ENCODE results near the gene NDUFB11.

DNA sequence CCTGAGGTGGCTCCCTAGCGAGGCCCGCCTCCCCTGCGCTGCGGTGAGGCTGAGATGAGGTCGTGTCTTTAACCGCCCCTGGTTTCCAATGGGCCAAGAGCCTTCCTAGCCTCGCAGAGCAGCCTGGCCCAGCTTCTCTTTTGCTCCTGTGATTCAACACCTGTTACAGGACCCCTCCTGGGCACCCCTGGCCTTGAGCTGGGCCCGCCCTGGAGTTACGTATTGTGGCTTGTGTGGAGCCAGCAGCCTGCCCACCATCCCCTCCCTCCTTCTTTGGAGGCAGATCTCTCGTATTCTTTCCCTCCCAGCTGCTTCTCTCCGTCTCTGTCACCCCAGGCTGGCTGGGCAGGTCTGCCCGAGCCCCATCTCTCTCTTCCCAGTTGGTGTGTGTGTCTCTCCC, 29.9 kb upstream of the NDUFB11 start:
- TF ChIP-seq, protein P1, sequence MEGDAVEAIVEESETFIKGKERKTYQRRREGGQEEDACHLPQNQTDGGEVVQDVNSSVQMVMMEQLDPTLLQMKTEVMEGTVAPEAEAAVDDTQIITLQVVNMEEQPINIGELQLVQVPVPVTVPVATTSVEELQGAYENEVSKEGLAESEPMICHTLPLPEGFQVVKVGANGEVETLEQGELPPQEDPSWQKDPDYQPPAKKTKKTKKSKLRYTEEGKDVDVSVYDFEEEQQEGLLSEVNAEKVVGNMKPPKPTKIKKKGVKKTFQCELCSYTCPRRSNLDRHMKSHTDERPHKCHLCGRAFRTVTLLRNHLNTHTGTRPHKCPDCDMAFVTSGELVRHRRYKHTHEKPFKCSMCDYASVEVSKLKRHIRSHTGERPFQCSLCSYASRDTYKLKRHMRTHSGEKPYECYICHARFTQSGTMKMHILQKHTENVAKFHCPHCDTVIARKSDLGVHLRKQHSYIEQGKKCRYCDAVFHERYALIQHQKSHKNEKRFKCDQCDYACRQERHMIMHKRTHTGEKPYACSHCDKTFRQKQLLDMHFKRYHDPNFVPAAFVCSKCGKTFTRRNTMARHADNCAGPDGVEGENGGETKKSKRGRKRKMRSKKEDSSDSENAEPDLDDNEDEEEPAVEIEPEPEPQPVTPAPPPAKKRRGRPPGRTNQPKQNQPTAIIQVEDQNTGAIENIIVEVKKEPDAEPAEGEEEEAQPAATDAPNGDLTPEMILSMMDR (IDR thresholded peaks at IDR 0.05), result no peak
- no peak for TF ChIP-seq POLR2AphosphoS5 (IDR thresholded peaks at IDR 0.05)
- no peak for TF ChIP-seq POLR2A (IDR thresholded peaks at IDR 0.05; ENCODE audit: low read depth)
